Cardiac muscle cell (in vitro differentiated cells and primary cell): Measurements from ENCODE around the gene KRT74. TPM values are rescaled to one million over a fixed set of nuclear protein-coding genes. Genes with fewer than 3 reads are reported as not detected.

Experiments used
- DNase-seq, 2 donors: peaks; one replicate each; pipeline versions ENCODE4 v3.0.0 to v3.0.0-alpha.2; 2010 to 2017; ENCODE audit warnings: low read depth in 1 of 2, low spot score in 1 of 2
- H3K27ac ChIP-seq: fragments of 200-600 bp; sonication (generic); 2 replicates; pipeline ENCODE4 v1.5.1; 2016
- H3K27me3 ChIP-seq: fragments of 200-600 bp; sonication (generic); 2 replicates; pipeline ENCODE4 v1.6.0; 2016; ENCODE audit warnings: control low read depth
- H3K36me3 ChIP-seq: fragments of 200-600 bp; sonication (generic); 2 replicates; pipeline ENCODE4 v1.5.1; 2016; ENCODE audit warnings: control low read depth
- H3K4me1 ChIP-seq: fragments of 200-600 bp; sonication (generic); 2 replicates; pipeline ENCODE4 v1.8.1; 2017; ENCODE audit warnings: low read depth, mild to moderate bottlenecking, mixed run types
- H3K4me3 ChIP-seq: fragments of 200-600 bp; sonication (generic); 2 replicates; pipeline ENCODE4 v1.5.1; 2016; ENCODE audit warnings: mild to moderate bottlenecking
- H3K9me3 ChIP-seq: fragments of 200-600 bp; sonication (generic); 2 replicates; pipeline ENCODE4 v1.5.1; 2017; ENCODE audit warnings: low read depth, mild to moderate bottlenecking, control low read depth
- polyA plus RNA-seq: library from polyadenylated mRNA; unstranded; fragments of >200 nt; fragmentation: Nextera tagmentation; extraction: Ambion mirVana; gene quantifications from 2 replicates; pipeline ENCODE4 v1.2.1, GENCODE V29; 2016
- total RNA-seq: library from RNA; depleted of rRNA; stranded (reverse); fragments of >200 nt; gene quantifications from 2 replicates; pipeline ENCODE4 v1.2.3, GENCODE V29; 2016
- TF ChIP-seq, protein P1 (sequence below): IDR thresholded peaks from 2 replicates; pipeline ENCODE4 v1.5.1; 2012; ENCODE audit warnings: low read depth, mild to moderate bottlenecking, low read length

The KRT74 gene
- total and polyA plus RNA-seq, 2 experiments from 2014 or later: not detected

DNA sequence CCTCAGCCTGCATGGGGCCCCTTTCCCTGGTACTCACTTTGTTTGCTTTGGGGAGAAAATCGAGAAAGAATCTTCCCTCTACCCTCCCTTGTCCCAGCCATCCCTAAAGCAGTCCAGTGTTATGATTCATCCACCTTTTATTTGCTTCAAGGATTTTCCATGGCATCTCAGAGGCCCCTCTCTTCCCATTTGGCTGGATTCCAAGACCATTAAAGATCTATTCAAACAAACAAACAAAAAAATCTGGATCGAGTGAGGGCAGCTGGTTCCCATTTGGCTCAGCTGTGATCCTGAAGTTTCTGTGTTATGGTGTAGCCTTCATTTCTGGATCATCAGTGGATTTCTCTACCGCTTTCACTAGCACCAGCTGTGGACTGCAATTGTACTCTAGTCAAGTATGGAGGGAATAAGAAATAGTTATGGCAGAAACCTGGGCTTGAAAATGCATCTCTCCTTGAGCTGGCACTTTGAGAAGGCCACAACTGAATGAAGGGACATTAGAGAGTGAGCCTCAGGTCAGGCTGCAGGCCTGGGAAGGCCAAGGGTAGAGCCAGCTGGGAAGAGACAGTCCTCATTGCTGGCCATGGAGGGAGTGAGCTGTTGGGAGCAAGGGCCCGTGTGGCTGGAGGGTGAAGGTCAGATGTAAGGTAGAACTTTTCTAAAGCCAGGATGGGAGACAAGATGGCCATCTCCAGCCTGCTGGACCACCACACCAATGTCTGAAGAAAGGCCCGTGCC lies 34.4 kb downstream of the KRT74 start:
- no peaks in the 10 kb centered on the region for H3K27me3 ChIP-seq
- peak in 1 of 2 donors; percentile 46 for DNase-seq
- no peaks in the 10 kb centered on the region for H3K4me1 ChIP-seq
- no peak overlapping the region for H3K4me3 ChIP-seq
- H3K36me3 ChIP-seq: no peaks in the 10 kb centered on the region
- no peak overlapping the region for H3K27ac ChIP-seq
- no peaks in the 10 kb centered on the region for H3K9me3 ChIP-seq
- TF ChIP-seq, protein P1, sequence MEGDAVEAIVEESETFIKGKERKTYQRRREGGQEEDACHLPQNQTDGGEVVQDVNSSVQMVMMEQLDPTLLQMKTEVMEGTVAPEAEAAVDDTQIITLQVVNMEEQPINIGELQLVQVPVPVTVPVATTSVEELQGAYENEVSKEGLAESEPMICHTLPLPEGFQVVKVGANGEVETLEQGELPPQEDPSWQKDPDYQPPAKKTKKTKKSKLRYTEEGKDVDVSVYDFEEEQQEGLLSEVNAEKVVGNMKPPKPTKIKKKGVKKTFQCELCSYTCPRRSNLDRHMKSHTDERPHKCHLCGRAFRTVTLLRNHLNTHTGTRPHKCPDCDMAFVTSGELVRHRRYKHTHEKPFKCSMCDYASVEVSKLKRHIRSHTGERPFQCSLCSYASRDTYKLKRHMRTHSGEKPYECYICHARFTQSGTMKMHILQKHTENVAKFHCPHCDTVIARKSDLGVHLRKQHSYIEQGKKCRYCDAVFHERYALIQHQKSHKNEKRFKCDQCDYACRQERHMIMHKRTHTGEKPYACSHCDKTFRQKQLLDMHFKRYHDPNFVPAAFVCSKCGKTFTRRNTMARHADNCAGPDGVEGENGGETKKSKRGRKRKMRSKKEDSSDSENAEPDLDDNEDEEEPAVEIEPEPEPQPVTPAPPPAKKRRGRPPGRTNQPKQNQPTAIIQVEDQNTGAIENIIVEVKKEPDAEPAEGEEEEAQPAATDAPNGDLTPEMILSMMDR: no peak

DNA sequence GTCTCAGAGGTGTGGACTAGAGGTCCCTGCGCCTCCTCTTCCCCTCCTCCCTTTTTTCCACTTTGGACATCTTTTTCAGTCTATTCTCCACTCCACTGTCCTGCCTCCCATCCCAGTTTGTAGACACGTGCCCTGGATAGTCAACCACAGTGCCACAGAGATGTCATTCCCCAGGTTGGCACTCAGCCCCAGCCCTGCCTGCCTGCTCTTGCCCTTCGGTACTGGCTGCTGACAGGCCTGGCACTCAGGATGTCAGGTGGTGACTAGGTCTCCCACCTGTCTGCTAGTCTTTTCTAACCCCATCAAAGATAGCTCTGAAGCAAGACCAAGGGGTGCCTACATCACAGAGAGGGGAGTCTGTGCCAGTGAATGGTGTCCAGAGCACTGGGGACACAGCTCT lies 36.5 kb downstream of the KRT74 start:
- H3K4me3 ChIP-seq: no peak overlapping the region
- no peak for DNase-seq
- H3K36me3 ChIP-seq: no peaks in the 10 kb centered on the region
- no peaks in the 10 kb centered on the region for H3K27me3 ChIP-seq
- no peak overlapping the region for H3K27ac ChIP-seq
- H3K4me1 ChIP-seq: no peaks in the 10 kb centered on the region
- H3K9me3 ChIP-seq: no peaks in the 10 kb centered on the region
- TF ChIP-seq, protein P1: no peak

DNA sequence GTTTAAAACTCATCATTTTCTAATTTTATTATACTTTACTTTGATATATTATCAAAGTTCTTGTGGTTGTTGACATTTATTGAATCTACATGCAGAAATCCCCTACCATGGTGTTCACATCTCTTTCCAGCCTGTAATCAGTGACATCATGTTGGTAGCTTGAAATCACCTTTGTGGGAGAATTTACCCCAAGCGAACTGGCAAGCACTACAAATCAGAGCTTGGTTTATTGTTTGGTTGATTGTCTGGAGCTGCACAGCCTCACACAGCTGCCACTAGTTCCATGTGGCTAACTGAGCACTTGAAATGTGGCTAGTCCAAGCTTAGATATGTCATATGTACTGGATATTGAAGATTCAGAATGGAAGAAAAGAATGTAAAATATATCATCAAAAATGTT lies 38.1 kb downstream of the KRT74 start:
- TF ChIP-seq, protein P1: no peak
- no peak for DNase-seq
- H3K27me3 ChIP-seq: no peaks in the 10 kb centered on the region
- H3K9me3 ChIP-seq: no peaks in the 10 kb centered on the region
- H3K36me3 ChIP-seq: no peaks in the 10 kb centered on the region
- H3K4me3 ChIP-seq: no peak overlapping the region
- no peak overlapping the region for H3K27ac ChIP-seq
- H3K4me1 ChIP-seq: no peaks in the 10 kb centered on the region

DNA sequence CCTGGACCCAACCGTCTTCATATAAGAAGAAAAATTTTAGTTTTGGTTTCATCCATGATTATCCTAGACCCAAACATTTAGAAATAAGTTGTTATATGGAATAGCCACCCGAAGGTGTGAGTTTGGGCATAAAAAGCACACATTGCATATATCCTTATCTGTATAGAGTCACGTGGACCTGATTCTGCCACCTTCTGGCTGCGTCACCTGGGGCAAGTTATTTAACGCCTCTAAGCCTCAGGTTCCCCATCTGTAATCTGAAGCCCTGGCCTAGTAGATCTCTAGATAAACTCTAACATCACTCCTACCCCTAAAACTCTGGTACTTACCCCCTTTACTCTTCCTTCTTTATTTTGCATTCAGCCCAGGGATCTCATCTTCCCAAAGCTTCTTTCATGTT lies 39.2 kb downstream of the KRT74 start:
- DNase-seq: no peak
- Histone ChIP-seq H3K4me1 (no peaks in the 10 kb centered on the region), H3K27me3 (no peaks in the 10 kb centered on the region), H3K36me3 (no peaks in the 10 kb centered on the region), H3K9me3 (no peaks in the 10 kb centered on the region), H3K27ac (no peak overlapping the region), H3K4me3 (no peak overlapping the region)
- TF ChIP-seq, protein P1: no peak

DNA sequence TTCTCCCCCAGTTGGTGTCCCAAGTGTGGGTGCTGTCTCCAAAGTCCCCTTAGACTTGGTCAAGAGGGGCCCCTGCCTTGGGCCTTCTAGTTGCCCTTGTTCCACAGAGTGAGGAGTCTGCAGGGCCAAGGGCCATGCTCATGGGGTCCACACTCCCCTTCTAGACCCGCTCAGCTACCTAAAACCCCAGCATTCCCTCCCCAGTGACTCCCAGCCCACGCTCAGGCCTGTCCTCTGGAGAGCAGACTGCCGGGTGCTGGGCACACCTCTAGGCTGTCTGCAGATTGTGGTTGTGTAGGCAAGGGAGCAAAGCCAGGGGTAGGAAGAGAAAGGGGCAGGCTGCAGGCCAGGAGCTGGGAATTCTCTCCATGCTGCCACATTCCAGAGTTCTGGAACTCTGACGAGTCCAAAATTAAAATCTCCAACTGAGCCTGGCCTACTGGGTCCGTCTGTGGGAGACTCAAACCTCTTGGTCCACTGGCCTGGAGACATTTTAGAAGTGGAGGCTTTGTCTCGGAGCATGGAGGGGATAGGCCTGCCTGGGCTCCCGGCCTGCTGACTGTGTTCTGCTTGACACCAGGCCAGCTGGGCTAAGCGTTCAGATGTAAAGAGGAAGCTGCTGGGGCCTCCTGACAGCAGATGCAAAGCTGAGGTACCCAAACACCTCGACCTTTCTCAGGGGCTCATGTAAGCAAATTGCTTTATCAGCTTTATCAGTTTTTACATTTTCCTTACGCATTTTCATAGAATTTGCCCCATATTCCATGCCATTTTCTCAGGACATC lies 39.8 kb downstream of the KRT74 start:
- TF ChIP-seq, protein P1: no peak
- Histone ChIP-seq H3K9me3 (no peaks in the 10 kb centered on the region), H3K27ac (no peak overlapping the region), H3K4me1 (no peaks in the 10 kb centered on the region), H3K4me3 (no peak overlapping the region), H3K36me3 (no peaks in the 10 kb centered on the region), H3K27me3 (no peaks in the 10 kb centered on the region)
- DNase-seq: no peak
